Natural killer cell treated with Interleukin-12 subunit alpha and Interleukin-12 subunit beta and Interleukin-15 and Interleukin-18, amount 100 ng/mL, for 72 hours (primary cell): ENCODE data around the gene PDE4D. TPM values are rescaled to one million over a fixed set of nuclear protein-coding genes. Genes with fewer than 3 reads are reported as not detected.

Source experiments
- ATAC-seq, 2 donors: fragments of 150-1000 bp; cut with Tn5 transposase in 1 of 2; sonication (Bioruptor Pico), chemical (Tn5 transposase) in 1 of 2; 2 replicates each; pipeline ENCODE4 v1.10.0; 2021
- DNase-seq: peaks from one replicate; pipeline ENCODE4 v3.0.0; 2022; ENCODE audit warnings: low spot score
- H3K27ac Mint-ChIP-seq, 2 donors: 1 replicate in 1 of 2; 2 replicates in 1 of 2; pipeline ENCODE4 v1.8.0; 2022; ENCODE audit warnings: mixed read lengths in 2 of 2, mild to moderate bottlenecking in 1 of 2, moderate library complexity in 1 of 2
- H3K27me3 Mint-ChIP-seq, 2 donors: 1 replicate in 1 of 2; 2 replicates in 1 of 2; pipeline ENCODE4 v1.8.0; 2022; ENCODE audit warnings: mixed read lengths in 2 of 2
- H3K36me3 Mint-ChIP-seq: one replicate; pipeline ENCODE4 v1.8.0; 2022; ENCODE audit warnings: mixed read lengths
- H3K4me1 Mint-ChIP-seq, 2 donors: 1 replicate in 1 of 2; 2 replicates in 1 of 2; pipeline ENCODE4 v1.8.0; 2022; ENCODE audit warnings: low read depth in 2 of 2, mixed read lengths in 2 of 2, mild to moderate bottlenecking in 1 of 2
- H3K4me3 Mint-ChIP-seq: one replicate; pipeline ENCODE4 v1.8.0; 2022; ENCODE audit warnings: mixed read lengths
- H3K9me3 Mint-ChIP-seq: 2 replicates; pipeline ENCODE4 v1.8.0; 2022; ENCODE audit warnings: mixed read lengths
- total RNA-seq, 2 donors: library from RNA; stranded (reverse); gene quantifications; one replicate each; pipeline ENCODE4 v1.2.3, GENCODE V29; 2022

PDE4D gene
- total RNA-seq, 2 donors from 2014 or later = 55.0 to 80.5 TPM

DNA sequence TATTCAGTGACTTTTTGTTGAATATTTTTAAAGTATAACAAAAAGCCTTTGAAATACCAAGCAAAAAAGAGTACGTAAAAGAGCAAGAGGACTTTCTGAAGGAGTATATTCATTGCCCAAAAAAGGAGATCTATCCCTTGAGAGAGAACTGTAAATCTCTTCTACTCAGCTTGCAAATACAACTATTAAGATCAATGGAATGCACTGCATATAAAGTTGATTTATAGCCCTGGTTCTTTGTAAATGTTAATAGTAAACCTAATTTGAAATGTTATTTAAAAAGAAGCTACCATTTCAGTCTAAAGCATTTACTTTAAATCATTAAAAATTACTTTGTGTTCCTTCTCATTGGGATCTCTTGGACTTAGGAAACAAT is 168.1 kb downstream of the PDE4D start:
- H3K36me3 Mint-ChIP-seq = no peaks in the 10 kb centered on the region
- H3K4me1 Mint-ChIP-seq = no peaks in the 10 kb centered on the region
- no peaks in the 10 kb centered on the region for H3K9me3 Mint-ChIP-seq
- H3K27ac Mint-ChIP-seq = no peak overlapping the region
- DNase-seq (no peak), ATAC-seq (no peak)
- peaks cover 0 to 4% of the 10 kb centered on the region in 2 donors for H3K27me3 Mint-ChIP-seq
- no peak overlapping the region for H3K4me3 Mint-ChIP-seq

DNA sequence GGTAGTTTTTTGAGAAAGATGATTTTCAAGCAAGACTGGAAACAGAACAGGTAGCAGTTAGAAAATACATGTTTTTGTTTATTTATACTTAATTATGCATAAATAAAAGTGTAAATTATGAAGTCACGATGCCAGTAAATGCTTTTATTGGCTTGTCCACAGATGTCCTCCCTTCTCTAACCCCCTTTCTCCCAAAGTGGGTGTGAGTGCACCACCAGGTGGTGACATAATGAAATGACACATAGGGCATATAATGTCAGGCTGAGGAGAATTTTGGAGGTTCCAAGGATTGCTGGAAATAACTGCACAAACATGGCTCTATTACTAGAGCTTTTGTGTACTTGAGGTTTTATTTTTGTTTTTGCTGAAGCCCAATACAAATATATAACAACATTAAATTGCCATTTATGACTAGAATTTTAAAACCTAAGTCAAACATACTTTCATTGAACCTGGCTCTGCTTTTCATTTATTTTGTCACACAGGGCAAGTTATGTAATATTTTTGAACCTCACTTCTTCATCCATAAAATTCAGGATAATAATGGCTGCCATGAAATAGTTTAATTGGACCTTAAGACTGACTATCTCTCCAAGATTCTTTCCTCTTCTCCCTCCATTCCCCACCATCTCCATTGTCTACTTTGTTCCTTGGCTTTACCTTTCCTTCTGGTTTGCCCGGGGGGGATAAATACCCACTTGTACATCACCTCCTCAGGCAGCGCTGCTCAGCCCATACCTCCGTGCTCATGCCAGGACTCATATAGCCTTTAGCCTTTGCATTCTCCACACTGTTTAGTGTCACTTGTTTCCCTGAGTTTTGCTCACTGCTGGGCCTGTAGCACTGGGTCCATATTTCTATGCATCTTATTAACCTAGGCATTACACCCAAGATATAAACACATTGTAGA is 168.8 kb downstream of the PDE4D start:
- Mint-ChIP-seq H3K36me3 (no peaks in the 10 kb centered on the region), H3K27me3 (peaks cover 0 to 4% of the 10 kb centered on the region in 2 donors), H3K4me1 (no peaks in the 10 kb centered on the region), H3K9me3 (no peaks in the 10 kb centered on the region), H3K4me3 (no peak overlapping the region), H3K27ac (no peak overlapping the region)
- DNase-seq (no peak), ATAC-seq (peak in 1 of 2 donors; percentile 64)

DNA sequence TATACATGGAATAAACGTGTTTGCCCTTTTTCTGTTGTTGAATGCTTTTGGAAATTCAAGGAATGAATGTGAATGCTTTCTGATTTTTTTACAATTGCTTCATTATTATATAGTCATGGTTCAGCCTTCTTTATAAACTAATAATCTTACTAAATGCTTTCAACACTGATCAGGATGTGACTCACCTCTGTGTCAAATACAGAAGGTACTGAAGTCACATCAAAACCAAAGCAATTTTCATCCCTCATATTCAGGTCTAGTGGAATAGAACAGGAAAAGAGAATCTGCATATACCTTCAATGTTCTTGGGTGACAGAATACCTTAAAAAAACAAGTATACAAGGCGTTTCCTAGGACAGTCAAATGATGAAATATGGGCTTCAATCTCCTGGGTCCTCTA is 170.7 kb downstream of the PDE4D start:
- H3K27ac Mint-ChIP-seq = no peak overlapping the region
- peaks cover 0 to 4% of the 10 kb centered on the region in 2 donors for H3K27me3 Mint-ChIP-seq

DNA sequence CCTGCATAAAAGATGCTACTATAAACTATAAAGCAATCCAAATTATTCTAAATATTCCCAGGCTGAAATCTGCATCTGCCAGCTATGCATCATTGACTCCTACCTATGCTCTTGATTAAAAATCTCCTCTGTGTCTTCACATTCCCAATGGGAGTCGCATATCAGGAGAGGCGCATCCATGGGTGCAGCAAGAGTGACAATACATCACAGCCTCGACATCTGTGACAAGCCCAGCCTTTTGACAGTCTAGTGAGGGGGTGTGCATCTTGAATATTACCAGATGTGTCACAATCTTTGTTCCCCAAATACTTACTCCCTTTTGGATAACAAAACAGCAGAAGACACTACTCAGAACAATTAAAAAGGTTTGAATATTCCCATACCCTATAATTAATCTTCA is 171.8 kb downstream of the PDE4D start:
- peaks cover 0 to 4% of the 10 kb centered on the region in 2 donors for H3K27me3 Mint-ChIP-seq

More for the DNA sequence above, 170.7 kb downstream of the PDE4D start:
- Mint-ChIP-seq H3K36me3 (no peaks in the 10 kb centered on the region), H3K9me3 (no peaks in the 10 kb centered on the region), H3K4me1 (no peaks in the 10 kb centered on the region), H3K4me3 (no peak overlapping the region)
- ATAC-seq (no peak), DNase-seq (no peak)

DNA sequence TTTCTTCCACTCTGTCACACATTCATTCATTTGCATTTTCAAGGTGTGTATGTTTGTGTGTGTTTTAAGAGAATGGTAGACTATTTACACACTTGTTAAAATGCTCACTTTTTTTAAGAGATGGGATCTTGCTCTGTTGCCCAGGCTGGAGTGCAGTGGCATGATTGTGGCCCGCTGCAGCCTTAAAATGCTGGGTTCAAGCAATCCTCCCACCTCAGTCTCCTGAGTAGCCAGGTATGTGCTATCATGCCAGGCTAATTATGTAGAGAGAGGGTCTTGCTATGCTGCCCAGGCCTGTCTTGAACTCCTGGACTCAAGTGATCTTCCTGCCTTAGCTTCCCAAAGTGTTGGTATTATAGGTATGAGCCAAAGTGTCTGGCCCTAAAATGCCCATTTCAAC is 173.5 kb downstream of the PDE4D start:
- ATAC-seq = no peak
- no peaks in the 10 kb centered on the region for H3K36me3 Mint-ChIP-seq
- no peak overlapping the region for H3K27ac Mint-ChIP-seq
- no peak for DNase-seq
- H3K9me3 Mint-ChIP-seq = no peaks in the 10 kb centered on the region
- no peak overlapping the region for H3K4me3 Mint-ChIP-seq
- H3K27me3 Mint-ChIP-seq = peaks cover 0 to 4% of the 10 kb centered on the region in 2 donors
- H3K4me1 Mint-ChIP-seq = no peaks in the 10 kb centered on the region

More for the DNA sequence above, 171.8 kb downstream of the PDE4D start:
- Mint-ChIP-seq H3K4me3 (no peak overlapping the region), H3K9me3 (no peaks in the 10 kb centered on the region), H3K4me1 (no peaks in the 10 kb centered on the region), H3K27ac (no peak overlapping the region), H3K36me3 (no peaks in the 10 kb centered on the region)
- DNase-seq = no peak
- ATAC-seq = no peak

DNA sequence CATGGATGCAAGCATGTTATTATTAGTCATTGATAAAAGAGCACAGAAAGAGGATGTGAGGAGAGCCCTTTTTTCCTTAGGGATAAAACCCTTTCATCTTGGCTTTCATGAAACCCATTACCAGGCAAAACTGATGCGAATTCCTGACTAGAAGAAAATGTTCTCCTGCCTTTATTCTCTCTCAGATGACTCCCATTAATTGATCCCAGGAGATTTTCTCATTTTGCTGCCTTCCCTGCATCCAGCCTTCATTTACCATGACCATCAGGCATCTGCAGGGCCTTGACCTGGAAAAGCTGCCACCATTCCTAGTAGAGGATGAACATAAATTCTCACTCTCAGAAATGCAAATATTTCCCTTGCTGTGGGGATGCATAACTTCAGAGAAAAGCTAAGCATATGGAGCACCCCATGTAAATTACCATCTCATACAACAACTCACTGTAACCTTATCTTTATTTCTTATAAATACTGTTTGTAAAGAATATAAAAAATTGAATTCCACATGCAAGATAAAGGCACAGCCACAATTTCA is 176.5 kb downstream of the PDE4D start:
- H3K4me1 Mint-ChIP-seq = no peaks in the 10 kb centered on the region
- H3K9me3 Mint-ChIP-seq = no peaks in the 10 kb centered on the region
- DNase-seq (no peak), ATAC-seq (no peak)
- no peak overlapping the region for H3K27ac Mint-ChIP-seq
- no peaks in the 10 kb centered on the region for H3K36me3 Mint-ChIP-seq
- peaks cover 0 to 2% of the 10 kb centered on the region in 2 donors for H3K27me3 Mint-ChIP-seq
- H3K4me3 Mint-ChIP-seq = no peak overlapping the region

DNA sequence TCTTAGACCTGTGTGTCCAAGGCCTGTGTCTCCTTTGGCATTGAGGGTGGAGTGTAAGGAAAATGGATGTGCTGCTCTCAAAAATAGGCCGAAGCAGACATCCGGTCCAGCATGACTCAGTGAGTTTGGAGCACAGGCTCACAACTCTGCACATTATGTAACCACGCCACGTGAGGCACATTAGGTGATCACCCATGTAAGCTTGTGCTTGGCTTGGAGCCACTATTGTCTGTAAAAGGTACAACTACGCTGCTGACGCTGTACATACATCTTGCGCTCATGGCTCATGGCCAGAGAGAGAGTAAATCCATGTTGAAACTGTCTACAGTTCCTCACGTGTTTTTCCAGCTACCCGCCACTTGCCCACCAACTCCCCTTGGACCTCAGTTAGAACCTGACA is 177.5 kb downstream of the PDE4D start:
- no peaks in the 10 kb centered on the region for H3K9me3 Mint-ChIP-seq
- H3K36me3 Mint-ChIP-seq = no peaks in the 10 kb centered on the region
- no peak for DNase-seq
- peaks cover 0 to 5% of the 10 kb centered on the region in 2 donors for H3K27me3 Mint-ChIP-seq
- no peak for ATAC-seq
- H3K27ac Mint-ChIP-seq = no peak overlapping the region
- no peaks in the 10 kb centered on the region for H3K4me1 Mint-ChIP-seq
- no peak overlapping the region for H3K4me3 Mint-ChIP-seq

DNA sequence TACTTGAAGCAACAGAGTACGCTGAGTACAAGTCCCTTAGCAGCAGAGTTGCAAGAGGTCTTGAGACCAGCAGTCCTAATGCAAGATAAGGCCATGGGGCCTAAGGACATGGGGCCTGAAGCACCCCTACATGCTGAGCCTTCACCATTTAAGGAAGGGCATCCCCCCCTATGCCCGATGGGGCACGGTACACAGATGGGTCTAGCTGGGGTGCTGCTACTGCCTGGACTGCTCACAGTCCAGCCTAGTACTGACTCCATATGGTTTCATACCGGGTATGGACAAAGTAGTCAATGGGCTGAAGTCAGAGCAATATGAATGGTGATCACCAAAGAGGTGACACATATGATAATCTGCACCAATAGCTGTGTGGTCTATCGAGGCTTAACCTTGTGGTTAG is 178.3 kb downstream of the PDE4D start:
- Mint-ChIP-seq H3K36me3 (no peaks in the 10 kb centered on the region), H3K27me3 (peaks cover 0 to 5% of the 10 kb centered on the region in 2 donors), H3K4me1 (no peaks in the 10 kb centered on the region), H3K4me3 (no peak overlapping the region), H3K9me3 (no peaks in the 10 kb centered on the region), H3K27ac (no peak overlapping the region)
- ATAC-seq = peak in 1 of 2 donors; percentile 50
- no peak for DNase-seq

DNA sequence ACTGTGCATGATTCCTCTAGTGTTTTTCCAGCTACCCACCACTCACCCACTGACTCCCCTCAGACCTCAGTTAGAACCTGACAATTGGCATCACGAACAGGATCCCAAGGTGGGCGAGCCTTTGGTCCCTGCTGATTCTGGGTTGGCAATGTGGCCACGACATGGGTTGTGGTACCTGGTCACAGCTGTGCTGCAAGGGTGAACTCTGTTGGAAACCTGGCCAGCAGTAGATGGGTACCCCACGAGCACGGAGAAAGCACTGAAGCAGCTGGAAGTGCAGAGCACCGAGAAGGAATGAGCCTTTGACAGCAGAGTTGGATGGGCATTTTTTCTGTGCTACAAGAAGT is 180.1 kb downstream of the PDE4D start:
- DNase-seq = no peak
- H3K9me3 Mint-ChIP-seq = no peaks in the 10 kb centered on the region
- no peak overlapping the region for H3K4me3 Mint-ChIP-seq
- no peaks in the 10 kb centered on the region for H3K4me1 Mint-ChIP-seq
- H3K27ac Mint-ChIP-seq = no peak overlapping the region
- peaks cover 0 to 13% of the 10 kb centered on the region in 2 donors for H3K27me3 Mint-ChIP-seq
- no peaks in the 10 kb centered on the region for H3K36me3 Mint-ChIP-seq
- peak in 1 of 2 donors; percentile 24 for ATAC-seq

DNA sequence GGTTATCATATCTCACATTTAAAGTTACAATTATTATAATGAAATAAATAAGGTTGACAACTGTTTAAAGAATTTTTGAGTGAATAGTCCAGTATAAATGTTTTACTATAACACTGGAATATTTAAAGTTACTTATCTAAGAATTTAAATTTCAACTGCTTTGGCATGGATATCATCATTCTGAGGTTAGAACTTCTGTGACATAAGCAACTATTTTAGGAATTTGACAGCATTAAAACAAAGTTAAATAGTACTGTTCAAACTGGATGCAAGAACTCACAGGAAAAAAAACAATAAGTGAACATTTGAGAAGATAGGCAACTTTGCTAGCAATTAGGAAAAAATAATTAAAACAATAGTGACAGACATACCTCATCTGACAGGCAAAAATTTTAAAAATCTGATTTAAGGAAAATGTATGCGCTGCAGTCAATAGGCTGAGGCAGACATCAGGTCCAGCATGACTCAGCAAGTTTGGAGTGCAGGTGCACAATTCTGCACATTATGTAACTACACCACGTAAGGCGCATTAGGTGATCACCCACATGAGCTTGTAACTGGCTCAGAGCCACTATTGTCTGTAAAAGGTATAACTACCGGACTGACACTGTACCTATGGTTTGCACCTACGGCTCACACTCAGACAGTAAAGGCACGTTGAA is 180.6 kb downstream of the PDE4D start:
- Mint-ChIP-seq H3K4me3 (no peak overlapping the region), H3K27ac (no peak overlapping the region), H3K36me3 (no peaks in the 10 kb centered on the region), H3K4me1 (no peaks in the 10 kb centered on the region), H3K27me3 (peaks cover 3 to 13% of the 10 kb centered on the region in 2 donors), H3K9me3 (no peaks in the 10 kb centered on the region)
- DNase-seq (no peak), ATAC-seq (no peak)

DNA sequence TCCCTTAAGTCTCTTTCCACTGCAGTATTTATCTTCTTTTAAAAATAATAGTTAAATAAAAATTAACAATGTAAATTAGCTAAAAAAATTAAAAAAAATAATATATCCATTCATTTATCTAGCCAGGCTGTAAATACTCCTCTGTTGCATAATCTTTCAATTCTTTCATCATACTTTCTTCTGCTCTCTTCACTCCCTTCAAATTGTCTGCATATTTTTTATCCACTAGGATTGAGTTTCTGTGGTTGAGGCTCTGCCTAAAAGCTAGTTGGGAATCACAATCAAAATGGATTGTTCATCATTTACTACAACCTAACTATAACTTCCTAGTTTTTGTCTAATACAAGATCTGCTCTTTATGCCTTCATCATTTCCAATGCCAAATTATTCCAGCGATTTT is 182.2 kb downstream of the PDE4D start:
- ATAC-seq = no peak
- no peaks in the 10 kb centered on the region for H3K4me1 Mint-ChIP-seq
- no peaks in the 10 kb centered on the region for H3K9me3 Mint-ChIP-seq
- no peak for DNase-seq
- H3K27ac Mint-ChIP-seq = no peak overlapping the region
- H3K36me3 Mint-ChIP-seq = no peaks in the 10 kb centered on the region
- peaks cover 4 to 13% of the 10 kb centered on the region in 2 donors for H3K27me3 Mint-ChIP-seq
- H3K4me3 Mint-ChIP-seq = no peak overlapping the region

DNA sequence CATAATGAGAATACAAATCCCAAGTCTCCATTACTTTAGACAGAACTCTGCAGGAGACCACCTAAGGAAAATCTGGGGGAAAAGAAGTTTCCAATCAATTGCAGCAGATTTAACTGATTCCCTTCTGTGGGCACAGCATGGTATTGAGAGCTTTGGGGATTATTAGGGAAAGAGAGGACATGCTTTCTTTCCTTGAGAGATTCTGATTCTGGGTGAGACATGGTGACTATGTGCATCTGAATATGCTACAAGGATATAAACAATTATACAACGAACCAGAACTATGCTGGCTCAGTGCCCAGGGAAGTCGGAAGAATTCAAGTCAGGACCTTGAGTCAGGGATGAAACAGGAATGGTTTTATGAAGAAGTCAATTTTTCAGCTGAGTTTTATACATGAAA is 183.7 kb downstream of the PDE4D start:
- no peak overlapping the region for H3K4me3 Mint-ChIP-seq
- H3K9me3 Mint-ChIP-seq = no peaks in the 10 kb centered on the region
- no peak for ATAC-seq
- no peak overlapping the region for H3K27ac Mint-ChIP-seq
- no peak for DNase-seq
- H3K4me1 Mint-ChIP-seq = no peaks in the 10 kb centered on the region
- peaks cover 4 to 13% of the 10 kb centered on the region in 2 donors for H3K27me3 Mint-ChIP-seq
- no peaks in the 10 kb centered on the region for H3K36me3 Mint-ChIP-seq

DNA sequence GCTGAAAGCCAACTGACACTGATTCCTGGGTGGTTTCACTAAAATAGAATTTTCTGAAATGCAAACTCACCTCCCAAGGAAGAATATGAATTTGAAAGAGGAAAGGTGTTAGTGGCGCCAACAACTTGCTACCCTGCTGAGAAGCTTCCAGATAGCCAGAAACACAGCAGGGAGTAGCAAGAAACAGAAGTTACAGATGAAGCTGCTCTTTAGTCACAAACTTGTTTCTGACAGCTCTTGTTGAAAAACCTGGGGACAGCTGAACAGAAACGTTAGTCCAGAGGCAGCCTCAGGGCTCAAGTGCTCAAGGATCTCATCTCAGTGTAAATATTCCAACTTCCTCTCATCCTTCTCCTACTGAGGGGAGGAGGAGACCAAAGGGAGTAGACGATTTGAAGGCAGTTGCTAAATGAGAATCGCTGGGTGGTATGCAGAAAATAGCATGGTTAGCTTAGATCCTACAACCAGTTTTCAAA is 184.1 kb downstream of the PDE4D start:
- no peak for DNase-seq
- no peak overlapping the region for H3K4me3 Mint-ChIP-seq
- no peaks in the 10 kb centered on the region for H3K4me1 Mint-ChIP-seq
- no peaks in the 10 kb centered on the region for H3K9me3 Mint-ChIP-seq
- peaks cover 4 to 13% of the 10 kb centered on the region in 2 donors for H3K27me3 Mint-ChIP-seq
- H3K36me3 Mint-ChIP-seq = no peaks in the 10 kb centered on the region
- no peak overlapping the region for H3K27ac Mint-ChIP-seq
- no peak for ATAC-seq

DNA sequence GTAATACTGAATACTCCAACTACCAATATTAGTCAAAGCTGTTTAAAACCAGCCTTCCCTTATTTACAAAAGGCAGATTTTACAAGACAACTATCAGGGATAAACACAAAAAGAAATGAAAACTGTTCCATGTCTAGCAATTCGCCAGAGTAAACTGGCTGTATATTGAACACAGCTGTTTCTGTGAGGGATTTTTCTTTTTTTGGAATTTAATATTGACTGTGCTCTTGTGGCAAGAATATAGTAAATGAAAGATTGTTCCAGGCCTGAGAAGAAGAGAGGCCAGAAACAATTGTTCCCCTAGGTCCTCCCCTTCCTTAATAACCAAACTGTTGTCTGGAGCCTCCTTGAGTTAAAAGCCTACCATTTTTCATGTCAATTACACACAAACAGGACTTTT is 188.6 kb downstream of the PDE4D start:
- DNase-seq (no peak), ATAC-seq (no peak)
- Mint-ChIP-seq H3K4me1 (no peaks in the 10 kb centered on the region), H3K4me3 (no peak overlapping the region), H3K9me3 (no peaks in the 10 kb centered on the region), H3K36me3 (no peaks in the 10 kb centered on the region), H3K27me3 (peaks cover 18 to 20% of the 10 kb centered on the region in 2 donors), H3K27ac (no peak overlapping the region)
